Stimulated activated CD4-positive, alpha-beta T cell treated with anti-CD3 and anti-CD28 coated beads, Interleukin-4, amount 100 ng/mL, for 48 hours (primary cell): ENCODE results near the gene TXNDC15.
A peak's percentile ranks its signal among the peaks of the same experiment; 100 is the strongest.
"Not testable (repeated sequence)": the region's sequence is repeated elsewhere in the genome, so short reads cannot be mapped to it uniquely, and the experiment has no call there.

Source experiments
- DNase-seq, 2 donors: peaks; one replicate each; pipeline ENCODE4 v3.0.0-alpha.2; 2020; ENCODE audit warnings: low read depth in 2 of 2

Gene TXNDC15, protein sequence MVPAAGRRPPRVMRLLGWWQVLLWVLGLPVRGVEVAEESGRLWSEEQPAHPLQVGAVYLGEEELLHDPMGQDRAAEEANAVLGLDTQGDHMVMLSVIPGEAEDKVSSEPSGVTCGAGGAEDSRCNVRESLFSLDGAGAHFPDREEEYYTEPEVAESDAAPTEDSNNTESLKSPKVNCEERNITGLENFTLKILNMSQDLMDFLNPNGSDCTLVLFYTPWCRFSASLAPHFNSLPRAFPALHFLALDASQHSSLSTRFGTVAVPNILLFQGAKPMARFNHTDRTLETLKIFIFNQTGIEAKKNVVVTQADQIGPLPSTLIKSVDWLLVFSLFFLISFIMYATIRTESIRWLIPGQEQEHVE

GRCh38 chr5:134873987-134874830, at the start of gene TXNDC15:
Gene TXNDC15, plus strand, starts transcription at chr5:134874371. Its CDS starts 57 bp downstream, at chr5:134874428.
- DNase-seq = peak; percentile 71 to 74

DNA sequence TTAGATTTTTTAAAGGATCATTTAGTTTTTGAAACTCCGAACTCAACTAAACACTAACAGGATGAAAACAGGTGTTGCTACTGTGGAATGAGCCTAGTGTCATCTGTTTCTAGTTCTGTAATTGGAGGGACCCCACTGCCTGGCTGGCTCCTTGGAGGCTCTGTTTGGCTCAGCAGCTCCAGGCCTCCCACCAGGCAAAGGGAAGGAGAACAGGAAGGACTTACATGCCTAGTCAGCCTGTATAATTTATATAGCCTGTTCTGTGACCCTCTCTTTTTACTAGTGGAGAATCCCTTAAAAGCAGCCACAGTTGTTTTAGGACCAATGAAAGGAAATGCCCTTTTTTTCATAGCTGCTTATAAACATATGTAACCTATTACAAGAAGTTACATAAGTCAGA, 49.5 kb upstream of the TXNDC15 start:
- DNase-seq = no peak

DNA sequence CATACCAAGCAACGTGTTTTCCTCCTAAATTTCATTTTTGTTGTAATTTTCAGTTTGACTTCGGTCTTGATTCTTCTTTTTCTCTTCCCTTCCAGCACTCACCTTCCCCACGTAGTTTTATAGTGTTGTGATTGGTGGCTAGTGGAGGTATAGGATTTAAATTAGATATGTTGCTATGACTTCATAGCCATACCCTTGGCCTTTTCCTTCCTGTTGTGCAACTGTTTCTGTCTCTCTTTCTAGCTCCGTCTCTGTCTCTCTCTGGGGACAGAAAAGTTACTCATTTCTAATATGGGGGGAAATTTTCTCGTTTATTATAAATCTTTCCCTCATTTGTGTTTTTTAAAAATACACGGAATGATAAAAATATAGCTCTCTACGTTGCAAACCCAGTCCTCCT, 49.0 kb upstream of the TXNDC15 start:
- no peak for DNase-seq

- DNase-seq = no peak
Measured at GRCh38 chr5:134833340-134834032, 40.7 kb upstream of the TXNDC15 start.

DNA sequence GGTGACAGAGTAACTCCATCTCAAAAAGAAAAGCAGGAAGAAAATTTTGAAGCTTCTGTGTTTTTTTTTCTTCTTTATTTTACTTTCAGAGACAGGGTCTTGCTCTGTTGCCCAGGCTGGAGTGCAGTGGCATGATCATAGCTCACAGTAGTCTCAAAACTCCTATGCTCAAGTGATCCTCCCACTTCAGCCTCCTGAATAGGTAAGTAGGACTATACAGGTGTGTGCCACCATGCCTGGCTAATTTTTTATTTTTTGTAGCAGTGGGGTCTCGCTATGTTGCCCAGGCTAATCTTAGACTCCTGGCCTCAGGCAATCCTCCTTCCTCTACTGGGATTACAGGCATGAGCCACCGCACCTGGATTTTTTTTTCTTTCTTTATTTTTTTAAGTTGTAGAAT, 38.5 kb upstream of the TXNDC15 start:
- no peak for DNase-seq

DNA sequence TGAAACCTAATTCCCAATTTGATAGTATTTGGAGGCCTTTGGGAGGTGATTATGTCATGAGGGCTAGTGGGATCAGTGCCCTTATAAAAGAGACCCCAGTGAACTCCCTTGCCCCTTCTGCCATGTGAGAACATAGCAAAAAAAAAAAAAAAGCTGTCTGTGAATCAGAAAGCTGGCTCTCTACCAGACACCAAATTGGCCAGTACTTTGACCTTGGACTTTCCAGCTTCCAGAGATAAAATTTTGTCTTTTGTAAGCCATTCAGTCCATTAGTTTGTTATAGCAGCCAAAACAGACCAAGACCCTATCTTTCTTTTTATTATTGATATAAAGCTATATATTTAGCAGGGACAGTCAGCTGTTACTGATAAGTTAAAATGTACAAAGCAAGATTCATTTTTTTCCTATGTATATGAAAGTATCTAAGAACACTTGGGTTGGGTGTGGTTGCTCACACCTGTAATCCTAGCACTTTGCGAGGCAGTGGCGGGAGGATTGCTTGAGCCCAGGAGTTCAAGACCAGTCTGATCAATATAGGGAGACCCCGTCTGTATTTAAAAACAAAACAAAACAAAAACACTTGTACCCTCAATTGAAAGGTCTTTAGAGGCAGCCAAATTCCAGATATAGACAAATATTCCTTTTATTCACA, 36.5 kb upstream of the TXNDC15 start:
- DNase-seq = no peak

GRCh38 chr5:134838361-134838760, 35.8 kb upstream of the TXNDC15 start:
- not testable (repeated sequence) for DNase-seq

GRCh38 chr5:134840811-134841210, 33.4 kb upstream of the TXNDC15 start:
- no peak for DNase-seq

GRCh38 chr5:134844252-134844651, 29.9 kb upstream of the TXNDC15 start:
- no peak for DNase-seq

DNA sequence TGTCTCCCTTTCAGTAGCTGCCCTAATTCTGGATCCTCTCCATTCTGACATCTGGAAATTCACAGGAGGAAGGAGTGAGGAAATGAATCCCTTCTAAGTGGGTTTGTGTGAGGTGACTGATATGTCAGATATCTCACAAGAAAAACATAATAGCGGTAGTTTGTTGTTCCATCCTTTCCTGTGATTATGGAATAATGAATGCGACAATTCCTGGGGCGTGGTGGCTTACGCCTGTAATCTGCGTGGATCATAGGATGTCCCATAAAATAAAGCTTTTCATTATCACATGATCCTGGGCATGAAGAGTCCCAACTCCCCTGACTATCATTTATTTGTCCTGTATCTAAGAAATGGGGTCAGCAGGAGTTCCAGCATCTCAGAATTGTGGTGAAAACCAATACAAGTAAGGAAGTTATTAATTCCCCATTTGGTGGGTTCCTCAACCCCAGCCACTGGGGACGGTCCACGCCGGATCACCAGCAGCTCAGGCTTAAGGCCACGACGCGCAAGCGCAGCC, 28.8 kb upstream of the TXNDC15 start:
- no peak for DNase-seq

GRCh38 chr5:134845852-134846640, 28.1 kb upstream of the TXNDC15 start, which contains the start of gene C5orf24:
Gene C5orf24, plus strand, starts transcription at chr5:134845968. Its CDS starts 8,933 bp downstream, at chr5:134854901.
- peak; percentile 86 to 89 for DNase-seq

- DNase-seq = no peak
Measured at GRCh38 chr5:134846641-134846960, 27.6 kb upstream of the TXNDC15 start.

DNA sequence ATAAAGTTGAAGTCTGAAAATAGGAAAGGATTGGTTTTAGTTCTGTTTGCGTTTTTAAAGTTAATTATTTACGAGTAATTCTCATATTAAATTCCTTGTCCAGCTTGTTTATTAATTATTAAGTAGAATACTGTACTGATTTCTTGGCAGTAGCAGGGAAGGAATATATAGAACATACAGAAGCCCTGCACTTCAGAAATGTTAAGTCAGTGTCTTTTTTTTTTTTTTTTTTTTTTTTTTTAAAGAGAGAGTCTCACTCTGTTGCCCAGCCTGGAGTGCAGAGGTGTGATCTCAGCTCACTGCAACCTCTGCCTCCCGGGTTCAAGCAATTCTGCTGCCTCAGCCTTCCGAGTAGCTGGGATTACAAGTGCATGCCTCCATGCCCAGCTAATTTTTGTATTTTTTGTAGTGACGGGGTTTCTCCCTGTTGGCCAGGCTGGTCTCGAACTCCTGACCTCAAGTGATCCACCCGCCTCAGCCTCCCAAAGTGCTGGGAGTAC, 24.7 kb upstream of the TXNDC15 start:
- DNase-seq = not testable (repeated sequence)

DNA sequence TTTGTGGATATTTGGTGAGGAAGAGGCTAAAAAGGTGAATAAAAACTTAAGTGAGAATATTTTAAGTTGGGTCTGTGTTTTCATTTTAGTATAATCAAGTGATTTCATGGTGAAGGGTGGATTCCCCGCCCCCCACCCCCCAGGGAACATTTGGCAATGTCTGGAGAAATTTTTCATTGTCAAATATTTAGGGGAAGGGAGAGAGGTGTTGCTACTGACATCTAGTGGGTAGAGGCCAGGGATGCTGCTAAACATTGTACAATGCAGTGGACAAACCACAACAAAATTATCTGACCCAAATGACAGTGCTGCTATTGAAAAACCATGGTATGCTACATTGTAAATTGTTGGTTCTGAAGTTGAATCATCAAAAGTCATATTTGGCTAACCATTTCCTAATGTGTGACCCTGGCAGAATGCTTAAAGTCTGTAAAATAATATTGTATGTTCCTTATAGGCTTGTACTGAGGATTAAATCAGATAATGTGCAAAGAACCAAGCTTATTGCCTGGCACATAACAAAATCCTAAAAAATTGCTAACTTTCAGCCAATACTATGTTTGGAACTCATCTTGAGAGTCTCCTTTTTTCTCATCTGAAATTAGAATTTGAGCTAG, 22.8 kb upstream of the TXNDC15 start:
- DNase-seq = no peak

GRCh38 chr5:134856465-134856864, 17.7 kb upstream of the TXNDC15 start:
- not testable (repeated sequence) for DNase-seq

DNA sequence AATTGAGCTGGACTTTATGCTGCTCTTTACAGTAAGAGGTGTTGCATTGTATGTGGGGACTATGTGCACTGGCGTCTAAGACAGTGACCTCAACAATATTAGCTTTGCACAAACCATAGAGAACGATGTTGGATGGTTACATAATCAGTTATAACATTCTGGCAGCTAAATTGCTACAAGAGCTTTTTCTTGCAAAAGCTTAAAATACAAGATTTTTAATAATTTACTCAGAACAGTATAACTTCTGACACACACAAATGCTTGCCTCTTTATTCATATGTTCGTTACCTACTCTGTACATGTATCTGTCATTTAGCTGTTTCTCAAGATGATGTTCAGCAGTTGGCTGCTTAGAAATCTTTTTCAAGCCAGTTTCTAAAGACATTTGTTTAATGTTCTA, 16.8 kb upstream of the TXNDC15 start:
- DNase-seq = no peak

DNA sequence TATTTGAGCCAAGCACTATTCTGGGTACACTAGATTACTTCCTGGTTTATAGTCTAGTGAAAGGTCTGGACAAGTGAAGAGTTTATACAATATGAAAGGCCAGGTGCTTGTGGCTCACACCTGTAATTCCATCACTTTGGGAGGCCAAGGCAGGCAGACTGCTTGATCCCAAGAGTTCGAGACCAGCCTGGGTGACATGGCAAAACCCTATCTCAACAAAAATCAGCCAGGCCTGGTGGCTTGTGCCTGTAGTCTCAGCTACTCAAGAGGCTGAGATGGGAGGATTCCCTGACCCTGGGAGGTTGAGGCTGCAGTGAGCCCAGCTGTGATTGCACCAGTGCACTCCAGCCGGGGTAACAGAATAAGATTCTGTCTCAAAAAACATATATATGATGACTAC, 9.5 kb upstream of the TXNDC15 start:
- no peak for DNase-seq

- DNase-seq = peak; percentile 8 to 12
Measured at GRCh38 chr5:134873494-134873893, 677 bp upstream of the TXNDC15 start.

DNA sequence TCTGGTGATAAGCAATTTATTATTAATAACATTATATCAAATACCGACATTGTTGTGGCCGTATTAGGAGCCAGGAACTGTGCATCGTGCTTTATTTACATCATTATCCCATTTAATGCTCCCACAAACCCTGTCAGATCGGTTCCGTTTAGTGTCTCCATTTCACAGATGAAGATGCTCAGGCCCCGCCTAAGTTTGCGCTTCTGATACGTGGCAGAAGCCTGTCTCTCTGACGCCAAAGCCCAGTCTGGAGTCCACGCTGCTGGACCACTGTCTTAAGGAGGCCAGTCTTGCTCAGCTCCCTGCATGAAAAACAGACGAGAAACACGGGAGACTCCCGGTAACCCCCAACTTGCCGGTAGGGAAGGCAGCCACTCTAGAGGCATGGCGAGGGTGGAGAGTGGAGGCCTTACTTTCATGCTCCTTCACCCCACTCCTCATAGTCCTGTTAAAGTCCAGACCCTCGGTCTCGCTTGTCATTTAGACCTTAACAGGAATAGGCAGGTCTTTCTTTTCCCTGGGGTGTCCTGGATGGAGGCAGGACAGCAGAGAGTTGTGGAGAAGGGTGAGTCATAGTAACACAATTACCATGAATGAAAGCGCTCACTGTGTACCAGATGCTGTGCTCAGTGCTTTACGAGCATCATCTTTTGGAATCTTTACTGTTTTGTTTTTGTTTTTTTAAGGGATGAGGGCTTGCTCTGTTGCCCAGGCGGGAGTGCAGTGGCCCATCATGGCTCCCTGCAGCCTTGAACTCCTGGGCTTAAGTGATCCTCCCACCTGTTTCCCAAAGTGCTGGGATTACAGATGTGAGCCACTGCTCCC, 872 bp downstream of the TXNDC15 start:
- DNase-seq = peak; percentile 18 to 23
